Mesenchymal stem cell (in vitro differentiated cells and primary cell): ENCODE measurements around the gene TOMM20. TPM values are rescaled to one million over a fixed set of nuclear protein-coding genes. Genes with fewer than 3 reads are reported as not detected.

ENCODE experiments used
- DNase-seq: peaks from one replicate; pipeline ENCODE4 v3.0.0-alpha.2; 2013
- H2AFZ ChIP-seq: one replicate; pipeline ENCODE4 v1.6.1; 2013; ENCODE audit warnings: low read depth, mild to moderate bottlenecking, control low read depth, inconsistent platforms, low read length, moderate library complexity
- H2AK5ac ChIP-seq: 2 replicates; pipeline ENCODE4 v1.6.1; 2013; ENCODE audit warnings: low read length, moderate library complexity, mild to moderate bottlenecking, inconsistent platforms; ENCODE audit not compliant: severe bottlenecking
- H2BK120ac ChIP-seq: one replicate; pipeline ENCODE4 v1.6.1; 2013; ENCODE audit warnings: low read depth, mild to moderate bottlenecking, inconsistent platforms, low read length, moderate library complexity
- H2BK12ac ChIP-seq, 2 experiments: one replicate each; pipeline ENCODE4 v1.6.1; 2013; ENCODE audit warnings: inconsistent platforms in 2 of 2, low read length in 2 of 2, mild to moderate bottlenecking in 2 of 2, moderate library complexity in 2 of 2, control low read depth in 1 of 2
- H2BK15ac ChIP-seq: one replicate; pipeline ENCODE4 v1.6.1; 2013; ENCODE audit warnings: mild to moderate bottlenecking, low read depth, inconsistent platforms; ENCODE audit not compliant: poor library complexity, severe bottlenecking
- H2BK5ac ChIP-seq: 2 replicates; pipeline ENCODE4 v1.6.1; 2013; ENCODE audit warnings: low read depth, mild to moderate bottlenecking, low read length, control low read depth, inconsistent platforms; ENCODE audit not compliant: poor library complexity, severe bottlenecking
- H3K14ac ChIP-seq, 2 experiments: one replicate each; pipeline ENCODE4 v1.6.1; 2013; ENCODE audit warnings: inconsistent platforms in 2 of 2, low read length in 2 of 2, control low read depth in 1 of 2, mild to moderate bottlenecking in 1 of 2, moderate library complexity in 1 of 2
- H3K18ac ChIP-seq, 2 experiments: one replicate each; pipeline ENCODE4 v1.6.1; 2013; ENCODE audit warnings: inconsistent platforms in 2 of 2, low read length in 2 of 2, control low read depth in 1 of 2, low read depth in 1 of 2, mild to moderate bottlenecking in 1 of 2
- H3K23ac ChIP-seq, 2 experiments: one replicate each; pipeline ENCODE4 v1.6.1; 2013; ENCODE audit warnings: inconsistent platforms in 2 of 2, low read length in 2 of 2, mild to moderate bottlenecking in 2 of 2, moderate library complexity in 2 of 2, control low read depth in 1 of 2
- H3K27ac ChIP-seq: 2 replicates; pipeline ENCODE4 v1.5.1; 2013; ENCODE audit warnings: mild to moderate bottlenecking, moderate library complexity, low read length, control low read depth, inconsistent platforms; ENCODE audit not compliant: poor library complexity, severe bottlenecking
- H3K27me3 ChIP-seq, 2 experiments: 2 replicates each; pipeline versions ENCODE4 v1.6.1 to v1.7.0; 2013; ENCODE audit warnings: low read length in 2 of 2, mild to moderate bottlenecking in 2 of 2, moderate library complexity in 2 of 2, control low read depth in 1 of 2, inconsistent platforms in 1 of 2; ENCODE audit not compliant: control insufficient read depth in 1 of 2, insufficient read depth in 1 of 2
- H3K36me3 ChIP-seq, 2 experiments: 2 replicates each; pipeline versions ENCODE4 v1.6.1 to v1.7.0; 2013; ENCODE audit warnings: low read length in 2 of 2, control low read depth in 1 of 2, inconsistent platforms in 1 of 2, low read depth in 1 of 2, mild to moderate bottlenecking in 1 of 2; ENCODE audit not compliant: insufficient read depth in 2 of 2, control insufficient read depth in 1 of 2
- H3K4ac ChIP-seq, 2 experiments: one replicate each; pipeline ENCODE4 v1.6.1; 2013; ENCODE audit warnings: inconsistent platforms in 2 of 2, low read length in 2 of 2, mild to moderate bottlenecking in 2 of 2, moderate library complexity in 2 of 2, control low read depth in 1 of 2, low read depth in 1 of 2
- H3K4me1 ChIP-seq: 2 replicates; pipeline ENCODE4 v1.6.1; 2013; ENCODE audit warnings: low read depth, low read length, control low read depth; ENCODE audit not compliant: control insufficient read depth, insufficient read depth
- H3K4me2 ChIP-seq: 2 replicates; pipeline ENCODE4 v1.6.1; 2013; ENCODE audit warnings: low read length, mild to moderate bottlenecking, inconsistent platforms; ENCODE audit not compliant: poor library complexity, severe bottlenecking
- H3K4me3 ChIP-seq, 2 experiments: 2 replicates each; pipeline versions ENCODE4 v1.5.1 to v1.7.0; 2013; ENCODE audit warnings: low read length in 2 of 2, mild to moderate bottlenecking in 2 of 2, control low read depth in 1 of 2, low read depth in 1 of 2; ENCODE audit not compliant: insufficient read depth in 1 of 2
- H3K79me1 ChIP-seq: replicated peaks from 2 replicates; pipeline ENCODE4 v1.6.1; 2013; ENCODE audit warnings: mild to moderate bottlenecking, control low read depth, low read length, inconsistent platforms; ENCODE audit not compliant: poor library complexity, severe bottlenecking
- H3K9ac ChIP-seq: 2 replicates; pipeline ENCODE4 v1.7.0; 2013; ENCODE audit warnings: mild to moderate bottlenecking, low read length, moderate library complexity
- H3K9me3 ChIP-seq: 2 replicates; pipeline ENCODE4 v1.7.0; 2013; ENCODE audit warnings: mild to moderate bottlenecking, low read length; ENCODE audit not compliant: control insufficient read depth
- H4K8ac ChIP-seq: one replicate; pipeline ENCODE4 v1.6.1; 2013; ENCODE audit warnings: inconsistent platforms, mild to moderate bottlenecking, low read length, moderate library complexity
- H4K91ac ChIP-seq: one replicate; pipeline ENCODE4 v1.6.1; 2013; ENCODE audit warnings: mild to moderate bottlenecking, low read length, inconsistent platforms
- WGBS: methylation state at CpG from one replicate; pipeline ENCODE4 v1.1.7; 2013; ENCODE audit warnings: mixed read lengths; 5-methylcytosine and 5-hydroxymethylcytosine counted together
- polyA plus RNA-seq, 2 experiments: library from polyadenylated mRNA; stranded (reverse); fragments of 200-250 nt; gene quantifications; one replicate each; pipeline ENCODE4 v1.2.3, GENCODE V29; 2013

The TOMM20 gene
- 99.5 TPM for polyA plus RNA-seq (2013, experiment 1 of 2)
- polyA plus RNA-seq (2013, experiment 2 of 2) = 104 TPM

DNA sequence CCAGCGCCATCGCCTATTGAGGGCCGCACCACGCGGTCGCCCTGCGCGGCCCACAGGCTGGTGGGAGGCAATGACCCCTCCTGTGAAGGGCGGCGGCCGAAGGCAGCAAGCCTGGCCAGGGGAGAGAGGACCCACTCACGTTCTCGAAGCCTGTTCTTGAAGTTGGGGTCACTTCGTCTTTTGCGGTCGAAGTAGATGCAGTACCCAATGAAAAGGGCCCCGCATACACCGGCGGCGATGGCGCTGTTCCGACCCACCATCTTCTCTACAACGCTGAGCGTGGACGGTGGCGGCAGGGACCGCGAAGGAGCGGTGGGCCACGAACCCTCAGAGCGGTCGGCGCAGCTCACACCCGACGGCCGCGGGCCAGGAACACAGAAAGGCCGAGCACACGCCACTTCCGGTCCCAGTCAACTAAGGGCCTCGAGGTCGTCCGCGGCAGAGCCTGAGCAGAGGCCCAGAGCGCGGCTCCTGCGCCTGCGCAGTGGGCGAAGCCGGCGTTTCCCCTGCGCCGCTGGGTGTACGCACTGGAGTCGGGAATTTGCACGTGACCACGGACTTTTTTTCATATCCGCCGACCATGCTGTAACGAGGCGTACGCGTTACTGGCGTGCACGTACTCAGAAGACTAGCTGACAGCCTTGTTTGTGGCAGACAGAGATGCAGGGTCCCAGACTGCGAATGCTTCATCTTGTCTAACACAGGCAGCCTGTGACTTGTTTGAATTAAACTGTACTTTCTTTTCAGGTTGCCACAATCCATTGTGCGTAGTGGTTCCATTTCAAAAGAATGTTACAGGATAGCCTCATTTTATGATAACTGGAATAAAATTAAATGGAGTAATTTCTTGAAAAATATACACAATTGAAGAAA is at the start of gene TOMM20:
Gene TOMM20, minus strand, starts transcription at position 382 of the 873 bp plus-strand sequence. Its CDS starts 122 bp downstream, at position 260.
- peak within 1 kb of the TSS; percentile 99 for H3K9ac ChIP-seq
- H2AFZ ChIP-seq = peak within 1 kb of the TSS; percentile 16
- peak within 1 kb of the TSS in 1 of 2 experiments; percentile 96 for H3K23ac ChIP-seq
- H4K8ac ChIP-seq = peak within 1 kb of the TSS; percentile 54
- H3K27ac ChIP-seq = peak within 1 kb of the TSS; percentile 88
- peaks cover 23 to 39% of the 10 kb centered on the region in 2 experiments for H3K36me3 ChIP-seq
- peaks cover 3% of the 10 kb centered on the region for H3K4me1 ChIP-seq
- peak within 1 kb of the TSS; percentile 62 for H2BK5ac ChIP-seq
- peak within 1 kb of the TSS; percentile 71 to 92 for H3K4ac ChIP-seq
- peak; percentile 98 for DNase-seq
- whole genome bisulfite sequencing = under 1% methylated on average over 66 of the region's 67 CpGs
- no peaks in the 10 kb centered on the region for H3K27me3 ChIP-seq
- peaks cover 1% of the 10 kb centered on the region for H3K79me1 ChIP-seq
- peak within 1 kb of the TSS; percentile 71 for H2AK5ac ChIP-seq
- peak within 1 kb of the TSS; percentile 83 for H3K4me2 ChIP-seq
- peak within 1 kb of the TSS; percentile 11 for H2BK120ac ChIP-seq
- H2BK12ac ChIP-seq = no peak within 1 kb of the TSS
- no peaks in the 10 kb centered on the region for H3K9me3 ChIP-seq
- H3K18ac ChIP-seq = peak within 1 kb of the TSS; percentile 81 to 90
- H3K4me3 ChIP-seq = peak within 1 kb of the TSS; percentile 92 to 95
- H2BK15ac ChIP-seq = no peak within 1 kb of the TSS
- peak within 1 kb of the TSS in 1 of 2 experiments; percentile 86 for H3K14ac ChIP-seq
- H4K91ac ChIP-seq = peak within 1 kb of the TSS; percentile 81

- peak overlapping the region; percentile 47 for H3K27ac ChIP-seq
- H3K23ac ChIP-seq = no peak overlapping the region
- H3K36me3 ChIP-seq = peaks cover 28 to 74% of the 10 kb centered on the region in 2 experiments
- no peak overlapping the region for H2BK120ac ChIP-seq
- no peak overlapping the region for H2BK15ac ChIP-seq
- 90% methylated on average over 6 of the region's 7 CpGs for WGBS
- H4K8ac ChIP-seq = no peak overlapping the region
- H4K91ac ChIP-seq = no peak overlapping the region
- no peak overlapping the region for H2AFZ ChIP-seq
- peak overlapping the region; percentile 73 for H2AK5ac ChIP-seq
- no peaks in the 10 kb centered on the region for H3K9me3 ChIP-seq
- H3K14ac ChIP-seq = no peak overlapping the region
- H3K27me3 ChIP-seq = no peaks in the 10 kb centered on the region
- H3K4ac ChIP-seq = no peak overlapping the region
- peaks cover 3% of the 10 kb centered on the region for H3K4me1 ChIP-seq
- no peak overlapping the region for H3K9ac ChIP-seq
- DNase-seq = no peak
- peaks cover 14% of the 10 kb centered on the region for H3K79me1 ChIP-seq
- H2BK5ac ChIP-seq = no peak overlapping the region
- no peak overlapping the region for H3K4me2 ChIP-seq
- H3K4me3 ChIP-seq = no peak overlapping the region
- H3K18ac ChIP-seq = no peak overlapping the region
- H2BK12ac ChIP-seq = no peak overlapping the region
Measured at GRCh38 chr1:235176486-235176885, 47.8 kb upstream of the TOMM20 start.

GRCh38 chr1:235169986-235170385 is 41.3 kb upstream of the TOMM20 start:
- Histone ChIP-seq H3K4me3 (no peak overlapping the region), H3K18ac (no peak overlapping the region), H3K23ac (no peak overlapping the region), H3K79me1 (peaks cover 9% of the 10 kb centered on the region), H3K27ac (no peak overlapping the region), H2BK12ac (no peak overlapping the region), H2BK120ac (no peak overlapping the region), H4K91ac (no peak overlapping the region), H3K9me3 (no peaks in the 10 kb centered on the region), H3K4ac (no peak overlapping the region), H2AFZ (no peak overlapping the region), H4K8ac (no peak overlapping the region), H3K4me2 (no peak overlapping the region), H3K9ac (no peak overlapping the region), H3K4me1 (no peaks in the 10 kb centered on the region), H3K14ac (no peak overlapping the region), H2BK15ac (no peak overlapping the region), H2BK5ac (no peak overlapping the region), H3K36me3 (peaks cover 35 to 66% of the 10 kb centered on the region in 2 experiments), H3K27me3 (no peaks in the 10 kb centered on the region), H2AK5ac (no peak overlapping the region)
- DNase-seq = no peak

DNA sequence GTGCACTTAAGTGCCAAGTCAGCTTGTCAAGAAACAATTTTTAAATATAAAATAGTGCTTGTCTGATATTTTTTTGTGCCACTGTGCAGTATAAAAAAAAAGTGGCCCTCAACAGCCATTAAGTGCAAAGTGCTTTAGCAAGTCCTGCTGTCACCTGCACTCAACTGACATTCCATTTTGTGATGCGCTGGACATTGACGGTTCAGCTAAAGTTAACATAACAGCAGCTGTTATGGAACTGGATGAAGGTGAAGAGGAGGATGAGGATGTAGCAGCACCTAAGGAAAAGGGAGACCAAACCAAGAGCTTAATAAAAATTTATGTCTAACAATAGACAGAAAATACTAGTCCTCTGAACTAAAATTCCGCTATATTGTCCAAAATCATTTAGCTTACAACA is 39.7 kb upstream of the TOMM20 start:
- no peak overlapping the region for H3K4me3 ChIP-seq
- H2BK12ac ChIP-seq = no peak overlapping the region
- no peaks in the 10 kb centered on the region for H3K4me1 ChIP-seq
- H3K18ac ChIP-seq = no peak overlapping the region
- peaks cover 8% of the 10 kb centered on the region for H3K79me1 ChIP-seq
- H4K91ac ChIP-seq = no peak overlapping the region
- no peak overlapping the region for H2BK120ac ChIP-seq
- peaks cover 25 to 59% of the 10 kb centered on the region in 2 experiments for H3K36me3 ChIP-seq
- H4K8ac ChIP-seq = no peak overlapping the region
- DNase-seq = no peak
- no peak overlapping the region for H3K27ac ChIP-seq
- no peak overlapping the region for H3K4ac ChIP-seq
- H3K14ac ChIP-seq = no peak overlapping the region
- WGBS = 95% methylated on average over 3 of the region's 3 CpGs
- no peak overlapping the region for H3K23ac ChIP-seq
- H3K27me3 ChIP-seq = no peaks in the 10 kb centered on the region
- no peak overlapping the region for H2AK5ac ChIP-seq
- H3K9me3 ChIP-seq = no peaks in the 10 kb centered on the region
- H2BK5ac ChIP-seq = no peak overlapping the region
- H3K4me2 ChIP-seq = no peak overlapping the region
- H2BK15ac ChIP-seq = no peak overlapping the region
- H3K9ac ChIP-seq = no peak overlapping the region
- H2AFZ ChIP-seq = no peak overlapping the region
